Peyer's patch (tissue), 4 donors: ENCODE data around the gene ZBED5.

ENCODE experiments used
- POLR2A ChIP-seq, 2 donors: fragments of 450-650 bp; IDR thresholded peaks; one replicate each; pipeline ENCODE4 v1.5.1; 2017; ENCODE audit warnings: antibody characterized with exemption in 2 of 2, mild to moderate bottlenecking in 2 of 2, moderate library complexity in 2 of 2
- TF ChIP-seq, protein P1 (sequence below), 6 experiments: fragments of 450-650 bp in 4 of 6; fragments of 200-600 bp in 2 of 6; sonication (generic) in 1 of 6; IDR thresholded peaks; one replicate each; pipeline ENCODE4 v1.5.1; 2017 to 2019; ENCODE audit warnings: antibody characterized with exemption in 6 of 6, mild to moderate bottlenecking in 3 of 6, moderate library complexity in 1 of 6

DNA sequence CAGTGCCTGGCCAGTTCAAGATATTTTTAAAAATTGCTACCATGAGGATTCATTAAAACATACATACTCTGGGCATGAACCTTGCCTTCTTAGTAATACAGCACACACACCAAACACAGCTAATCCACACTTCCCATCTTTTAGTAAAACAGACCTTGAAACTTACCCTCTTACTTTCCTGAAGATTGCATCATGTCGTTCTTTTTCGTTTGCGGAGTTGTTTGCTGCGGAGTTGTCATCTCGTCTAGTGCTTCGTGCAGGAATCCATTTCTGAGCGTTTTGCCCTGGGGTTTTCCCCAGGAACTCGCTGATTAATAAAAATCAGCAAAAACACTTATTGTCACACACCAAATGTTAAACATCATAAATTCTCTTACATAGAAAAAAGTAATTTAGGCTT lies 52.1 kb downstream of the ZBED5 start:
- TF ChIP-seq, protein P1, sequence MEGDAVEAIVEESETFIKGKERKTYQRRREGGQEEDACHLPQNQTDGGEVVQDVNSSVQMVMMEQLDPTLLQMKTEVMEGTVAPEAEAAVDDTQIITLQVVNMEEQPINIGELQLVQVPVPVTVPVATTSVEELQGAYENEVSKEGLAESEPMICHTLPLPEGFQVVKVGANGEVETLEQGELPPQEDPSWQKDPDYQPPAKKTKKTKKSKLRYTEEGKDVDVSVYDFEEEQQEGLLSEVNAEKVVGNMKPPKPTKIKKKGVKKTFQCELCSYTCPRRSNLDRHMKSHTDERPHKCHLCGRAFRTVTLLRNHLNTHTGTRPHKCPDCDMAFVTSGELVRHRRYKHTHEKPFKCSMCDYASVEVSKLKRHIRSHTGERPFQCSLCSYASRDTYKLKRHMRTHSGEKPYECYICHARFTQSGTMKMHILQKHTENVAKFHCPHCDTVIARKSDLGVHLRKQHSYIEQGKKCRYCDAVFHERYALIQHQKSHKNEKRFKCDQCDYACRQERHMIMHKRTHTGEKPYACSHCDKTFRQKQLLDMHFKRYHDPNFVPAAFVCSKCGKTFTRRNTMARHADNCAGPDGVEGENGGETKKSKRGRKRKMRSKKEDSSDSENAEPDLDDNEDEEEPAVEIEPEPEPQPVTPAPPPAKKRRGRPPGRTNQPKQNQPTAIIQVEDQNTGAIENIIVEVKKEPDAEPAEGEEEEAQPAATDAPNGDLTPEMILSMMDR (IDR thresholded peaks at IDR 0.05), result no peak
- no peak for TF ChIP-seq POLR2A (IDR thresholded peaks at IDR 0.05)
